Breast epithelium (tissue), 3 donors: ENCODE measurements around the gene TRPT1.

Experiments used
- CTCF ChIP-seq, 3 donors: fragments of 450-650 bp; IDR thresholded peaks; one replicate each; pipeline ENCODE4 v1.5.1; 2016 to 2017; ENCODE audit warnings: antibody characterized with exemption in 3 of 3, mild to moderate bottlenecking in 3 of 3, moderate library complexity in 3 of 3
- POLR2A ChIP-seq: fragments of 450-650 bp; IDR thresholded peaks from one replicate; pipeline ENCODE4 v1.6.1; 2016; ENCODE audit warnings: antibody characterized with exemption, mild to moderate bottlenecking, moderate library complexity

- no peak for TF ChIP-seq CTCF (IDR thresholded peaks at IDR 0.05)
- TF ChIP-seq POLR2A: no peak
These were observed 38.4 kb upstream of the TRPT1 start for GRCh38 chr11:64264371-64264852.
